GM18505 (cell line): ENCODE results near the gene MCOLN3.

Source experiments
- ATAC-seq: cut with Tn5 transposase; IDR thresholded peaks from one replicate; pipeline ENCODE4 v1.9.1; 2021; ENCODE audit not compliant: unreplicated experiment
- POLR2A ChIP-seq: IDR thresholded peaks from 4 replicates; pipeline ENCODE4 v1.6.1; 2011; ENCODE audit warnings: borderline replicate concordance; ENCODE audit not compliant: insufficient read depth, insufficient read length; ENCODE audit errors: extremely low read depth

The MCOLN3 gene

DNA sequence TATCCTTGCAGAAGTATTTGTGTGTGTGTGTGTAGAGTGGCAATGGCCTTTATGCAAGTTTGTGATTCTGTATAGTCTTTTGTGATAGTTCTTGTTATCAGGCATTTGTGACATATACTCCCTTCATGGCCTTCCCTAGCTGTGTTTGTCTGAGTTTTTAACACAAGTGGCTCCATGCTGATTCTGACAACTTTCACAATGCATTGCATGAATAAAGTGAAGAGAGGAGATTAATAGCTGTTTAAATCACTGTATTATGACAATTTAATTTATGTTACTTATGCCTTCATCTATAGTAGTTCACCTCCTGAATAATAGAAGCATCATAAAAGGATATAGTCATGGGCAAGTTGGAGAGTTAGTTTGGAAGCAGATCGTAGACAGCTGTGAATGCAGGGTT is 17.2 kb upstream of the MCOLN3 start:
- TF ChIP-seq POLR2A = no peak
- ATAC-seq = no peak

- ATAC-seq = peak; percentile 1
- no peak for TF ChIP-seq POLR2A
These were observed 14.2 kb upstream of the MCOLN3 start for GRCh38 chr1:85062425-85063026.

DNA sequence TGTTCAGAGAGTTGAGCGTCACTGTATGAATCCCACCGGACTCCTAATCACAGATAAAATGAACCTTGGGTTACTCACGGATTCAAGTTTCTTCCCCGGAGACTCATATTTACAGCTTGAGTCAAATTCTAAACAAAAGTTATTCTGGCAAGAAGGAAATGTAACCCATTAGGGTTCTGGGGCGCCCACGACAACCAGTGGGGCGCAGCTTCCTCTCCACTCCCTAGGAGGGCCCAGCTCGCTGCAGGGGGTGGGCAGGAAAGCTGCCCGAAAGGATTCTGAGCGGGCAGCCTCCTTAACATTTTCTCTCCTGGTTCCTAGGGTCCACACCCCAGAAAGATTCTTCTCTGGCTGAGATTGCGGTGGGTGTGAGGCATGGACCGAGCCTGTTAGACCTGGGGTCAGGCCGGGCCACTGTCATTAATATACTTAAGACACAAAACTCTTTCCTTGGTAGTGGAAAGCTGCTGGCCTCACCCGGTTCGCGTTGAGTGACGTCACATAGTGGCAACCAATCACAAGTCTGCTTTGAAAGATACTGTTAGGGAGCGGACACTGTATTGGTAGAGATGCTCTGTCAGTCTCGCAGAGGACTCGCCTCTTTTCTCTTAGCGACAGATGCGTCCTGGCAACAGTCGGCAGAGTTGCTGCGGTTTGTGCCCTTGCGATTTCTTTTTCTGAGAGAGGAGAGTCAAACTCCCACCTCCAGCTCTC is 13.6 kb upstream of the MCOLN3 start:
- ATAC-seq = peak; percentile 100
- TF ChIP-seq POLR2A = no peak

GRCh38 chr1:85060038-85060437 is 11.7 kb upstream of the MCOLN3 start:
- TF ChIP-seq POLR2A = no peak
- ATAC-seq = no peak

- no peak for ATAC-seq
- TF ChIP-seq POLR2A = no peak
These were observed 11.3 kb upstream of the MCOLN3 start for GRCh38 chr1:85059563-85059962.

GRCh38 chr1:85058786-85059185 is 10.5 kb upstream of the MCOLN3 start:
- no peak for ATAC-seq

GRCh38 chr1:85058311-85058710 is 10.0 kb upstream of the MCOLN3 start:
- no peak for TF ChIP-seq POLR2A
- peak; percentile 27 for ATAC-seq

More at GRCh38 chr1:85058786-85059185, 10.5 kb upstream of the MCOLN3 start:
- no peak for TF ChIP-seq POLR2A

- no peak for ATAC-seq
- TF ChIP-seq POLR2A = no peak
These were observed 6.4 kb upstream of the MCOLN3 start for GRCh38 chr1:85054664-85055063.

- ATAC-seq = no peak
- no peak for TF ChIP-seq POLR2A
These were observed 1.5 kb upstream of the MCOLN3 start for GRCh38 chr1:85049735-85050166.

- peak; percentile 51 for ATAC-seq
- TF ChIP-seq POLR2A = no peak
These were observed 616 bp downstream of the MCOLN3 start for GRCh38 chr1:85047472-85048295.

DNA sequence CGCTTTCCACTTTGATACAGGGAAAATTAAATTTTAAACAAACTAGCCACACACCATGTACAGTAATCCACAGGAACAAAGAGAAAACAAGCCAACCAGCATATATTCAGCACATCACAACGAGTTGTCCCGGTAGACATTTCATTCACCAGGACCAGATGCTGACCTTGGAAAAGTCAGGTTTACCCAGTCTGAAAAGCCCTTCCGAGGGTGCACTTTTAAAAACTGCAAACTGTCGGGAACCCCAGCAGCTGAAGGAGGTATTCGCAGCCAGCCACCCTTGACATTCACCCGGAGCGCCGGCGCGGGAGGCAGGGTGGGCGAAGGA is 1.2 kb downstream of the MCOLN3 start:
- no peak for ATAC-seq
- no peak for TF ChIP-seq POLR2A

DNA sequence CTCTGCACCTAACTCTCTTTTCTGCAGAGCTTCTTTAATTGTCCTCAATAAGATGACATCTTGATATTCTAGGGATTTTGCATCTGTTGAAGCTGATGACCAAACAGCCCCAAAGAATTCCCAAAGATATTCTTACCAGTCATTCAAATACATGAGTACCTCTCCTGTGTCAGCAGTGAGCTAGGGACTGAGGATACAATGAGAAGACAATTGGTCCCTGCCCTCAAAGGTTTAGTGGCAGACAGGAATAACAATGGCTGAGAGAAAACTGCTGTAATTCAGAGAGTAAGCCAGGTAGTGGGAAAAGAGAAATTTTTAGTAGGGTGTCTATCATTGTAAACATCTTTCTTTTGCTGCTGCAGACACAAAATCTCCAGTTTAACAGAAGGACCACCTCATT is 5.9 kb downstream of the MCOLN3 start:
- no peak for TF ChIP-seq POLR2A
- ATAC-seq = no peak

GRCh38 chr1:85041793-85042192 is 6.5 kb downstream of the MCOLN3 start:
- TF ChIP-seq POLR2A = no peak
- ATAC-seq = no peak

DNA sequence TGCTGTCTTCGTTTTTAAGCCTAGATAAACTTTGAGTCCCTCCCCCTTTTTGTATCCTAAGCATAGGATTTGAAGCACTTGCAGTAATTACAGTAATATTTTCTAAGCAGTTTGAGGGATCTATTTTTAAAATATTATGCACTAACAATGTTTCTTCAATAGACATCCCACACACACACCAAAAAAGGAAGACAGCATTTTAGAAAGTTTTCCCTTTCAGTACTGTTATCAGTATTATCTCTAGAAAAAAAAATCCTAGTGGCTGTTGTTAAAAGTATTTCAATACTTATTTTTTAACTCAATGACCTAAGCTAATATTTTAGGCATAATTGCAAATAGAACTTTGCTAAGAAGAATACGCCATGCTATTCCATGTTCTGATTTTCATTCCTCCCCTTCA is 15.1 kb downstream of the MCOLN3 start:
- TF ChIP-seq POLR2A = no peak
- no peak for ATAC-seq

DNA sequence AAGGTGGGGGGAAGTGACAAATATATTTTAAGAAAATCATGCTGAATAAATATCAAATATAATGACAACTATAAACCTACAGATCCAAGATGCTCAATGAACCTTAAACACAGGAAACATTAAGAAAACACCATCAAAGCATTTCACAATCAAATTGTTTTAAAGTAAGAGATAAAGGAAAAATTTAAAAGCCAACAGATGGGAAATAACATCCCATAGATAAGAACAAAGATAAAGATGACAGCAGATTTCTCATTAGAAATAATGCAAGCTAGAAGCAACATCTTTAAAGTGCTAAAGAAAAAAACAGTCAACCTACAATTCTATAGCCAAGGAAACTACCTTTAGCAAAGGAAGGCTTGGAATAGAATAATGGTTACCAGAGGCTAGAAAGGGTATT is 17.8 kb downstream of the MCOLN3 start:
- no peak for ATAC-seq
- TF ChIP-seq POLR2A = no peak

DNA sequence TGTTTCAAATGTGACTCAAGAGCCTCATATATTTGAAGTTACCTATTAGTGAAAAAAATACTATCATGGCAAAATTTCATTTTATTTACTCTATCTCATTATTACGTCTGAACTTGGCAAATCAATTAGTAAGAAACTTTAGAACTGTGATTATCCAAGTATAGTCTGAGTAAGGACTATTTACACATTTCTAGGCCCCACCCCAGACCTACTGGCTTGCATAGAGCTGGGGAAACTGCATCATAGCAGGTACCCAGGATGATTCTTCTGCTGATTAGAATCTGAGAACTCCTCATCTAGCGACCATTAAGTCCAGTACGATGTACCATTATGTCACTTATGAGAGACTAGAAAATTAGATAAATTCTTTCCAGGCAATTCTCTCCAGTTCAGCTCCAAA is 20.1 kb downstream of the MCOLN3 start:
- TF ChIP-seq POLR2A = no peak
- ATAC-seq = no peak
